H9 (cell line): ENCODE results near the gene SEC22C. TPM values are rescaled to one million over a fixed set of nuclear protein-coding genes. Genes with fewer than 3 reads are reported as not detected.

Experiments
- DNase-seq: peaks from one replicate; pipeline ENCODE4 v3.0.0-alpha.2; 2017
- H2AFZ ChIP-seq: one replicate; pipeline ENCODE4 v1.6.1; 2013; ENCODE audit warnings: mild to moderate bottlenecking, low read length, control low read depth, moderate library complexity
- H2AK5ac ChIP-seq: 2 replicates; pipeline ENCODE4 v1.6.1; 2013; ENCODE audit warnings: low read length, control low read depth, mixed read lengths; ENCODE audit not compliant: insufficient read length
- H2BK120ac ChIP-seq: one replicate; pipeline ENCODE4 v1.6.1; 2013; ENCODE audit warnings: low read depth, mild to moderate bottlenecking, low read length, control low read depth, inconsistent platforms; ENCODE audit not compliant: poor library complexity, severe bottlenecking
- H2BK12ac ChIP-seq: 2 replicates; pipeline ENCODE4 v1.6.1; 2013; ENCODE audit warnings: low read length, control low read depth, mixed read lengths, low read depth; ENCODE audit not compliant: insufficient read length
- H2BK15ac ChIP-seq: 2 replicates; pipeline ENCODE4 v1.6.1; 2013; ENCODE audit warnings: low read depth, low read length, control low read depth
- H2BK20ac ChIP-seq: one replicate; pipeline ENCODE4 v1.6.1; 2013; ENCODE audit warnings: low read depth, mild to moderate bottlenecking, low read length, control low read depth, inconsistent platforms; ENCODE audit not compliant: poor library complexity, severe bottlenecking
- H2BK5ac ChIP-seq: 2 replicates; pipeline ENCODE4 v1.6.1; 2013; ENCODE audit warnings: low read length, control low read depth, mixed read lengths; ENCODE audit not compliant: insufficient read length
- H3K14ac ChIP-seq: 2 replicates; pipeline ENCODE4 v1.6.1; 2013; ENCODE audit warnings: low read length, control low read depth; ENCODE audit not compliant: insufficient read depth
- H3K18ac ChIP-seq: 2 replicates; pipeline ENCODE4 v1.6.1; 2013; ENCODE audit warnings: low read depth, mild to moderate bottlenecking, mixed read lengths, low read length, control low read depth; ENCODE audit not compliant: insufficient read length
- H3K23ac ChIP-seq: 2 replicates; pipeline ENCODE4 v1.6.1; 2013; ENCODE audit warnings: low read length, control low read depth, mixed read lengths, low read depth; ENCODE audit not compliant: insufficient read length
- H3K23me2 ChIP-seq: 2 replicates; pipeline ENCODE4 v1.6.1; 2013; ENCODE audit warnings: low read depth, mild to moderate bottlenecking, mixed read lengths, low read length, control low read depth; ENCODE audit not compliant: insufficient read length, poor library complexity, severe bottlenecking
- H3K27ac ChIP-seq: 2 replicates; pipeline ENCODE4 v1.5.1; 2013; ENCODE audit warnings: low read length, control low read depth, mixed read lengths, low read depth; ENCODE audit not compliant: insufficient read length
- H3K27me3 ChIP-seq: 2 replicates; pipeline ENCODE4 v1.6.1; 2013; ENCODE audit warnings: low read length, control low read depth, inconsistent platforms; ENCODE audit not compliant: insufficient read depth
- H3K4ac ChIP-seq: 2 replicates; pipeline ENCODE4 v1.6.1; 2013; ENCODE audit warnings: low read depth, mild to moderate bottlenecking, control low read depth, inconsistent platforms, low read length, moderate library complexity
- H3K4me1 ChIP-seq: 2 replicates; pipeline ENCODE4 v1.6.1; 2013; ENCODE audit warnings: low read length, control low read depth, inconsistent platforms; ENCODE audit not compliant: insufficient read depth
- H3K4me2 ChIP-seq: 2 replicates; pipeline ENCODE4 v1.6.1; 2013; ENCODE audit warnings: low read length, control low read depth, mixed read lengths; ENCODE audit not compliant: insufficient read length, insufficient read depth
- H3K56ac ChIP-seq: 2 replicates; pipeline ENCODE4 v1.6.1; 2013; ENCODE audit warnings: low read depth, mild to moderate bottlenecking, mixed read lengths, low read length, control low read depth; ENCODE audit not compliant: insufficient read length
- H3K79me1 ChIP-seq: 2 replicates; pipeline ENCODE4 v1.6.1; 2013; ENCODE audit warnings: low read depth, mild to moderate bottlenecking, moderate library complexity, low read length, control low read depth, inconsistent platforms; ENCODE audit not compliant: insufficient read depth, poor library complexity, severe bottlenecking
- H3K79me2 ChIP-seq: 2 replicates; pipeline ENCODE4 v1.6.1; 2013; ENCODE audit warnings: low read length, control low read depth, inconsistent platforms; ENCODE audit not compliant: insufficient read depth
- H3K9ac ChIP-seq: 2 replicates; pipeline ENCODE4 v1.6.1; 2013; ENCODE audit warnings: low read length, control low read depth, mixed read lengths; ENCODE audit not compliant: insufficient read length; ENCODE audit errors: extremely low read depth
- H3K9me3 ChIP-seq: one replicate; pipeline ENCODE4 v1.6.1; 2013; ENCODE audit warnings: low read depth, low read length, inconsistent platforms; ENCODE audit not compliant: control insufficient read depth
- H3T11ph ChIP-seq: one replicate; pipeline ENCODE4 v1.6.1; 2013; ENCODE audit warnings: mild to moderate bottlenecking, low read length, control low read depth, inconsistent platforms
- H4K20me1 ChIP-seq: one replicate; pipeline ENCODE4 v1.6.1; 2013; ENCODE audit not compliant: control insufficient read depth, insufficient read length, insufficient read depth
- H4K5ac ChIP-seq: 2 replicates; pipeline ENCODE4 v1.6.1; 2013; ENCODE audit warnings: low read depth, mild to moderate bottlenecking, mixed read lengths, low read length, control low read depth; ENCODE audit not compliant: insufficient read length
- H4K8ac ChIP-seq: replicated peaks from 2 replicates; pipeline ENCODE4 v1.6.1; 2013; ENCODE audit warnings: low read length, control low read depth, mixed read lengths, low read depth; ENCODE audit not compliant: insufficient read length
- H4K91ac ChIP-seq: 2 replicates; pipeline ENCODE4 v1.6.1; 2013; ENCODE audit warnings: low read depth, mild to moderate bottlenecking, moderate library complexity, mixed read lengths, low read length, control low read depth; ENCODE audit not compliant: insufficient read length
- H3K27ac Mint-ChIP-seq, 3 experiments: 2 replicates in 2 of 3; 3 replicates in 1 of 3; pipeline ENCODE4 v1.8.0; 2020 to 2021; ENCODE audit warnings: mixed read lengths in 3 of 3, mild to moderate bottlenecking in 1 of 3, moderate library complexity in 1 of 3
- H3K27me3 Mint-ChIP-seq: 2 replicates; pipeline ENCODE4 v1.8.0; 2021; ENCODE audit warnings: low read depth, mild to moderate bottlenecking, moderate library complexity, mixed read lengths
- H3K36me3 Mint-ChIP-seq, 3 experiments: 2 replicates in 2 of 3; 3 replicates in 1 of 3; pipeline ENCODE4 v1.8.0; 2020 to 2021; ENCODE audit warnings: low read depth in 3 of 3, mixed read lengths in 3 of 3; ENCODE audit not compliant: insufficient read depth in 1 of 3
- H3K4me1 Mint-ChIP-seq, 2 experiments: 2 replicates each; pipeline ENCODE4 v1.8.0; 2020; ENCODE audit warnings: mixed read lengths in 2 of 2
- H3K4me3 Mint-ChIP-seq, 2 experiments: 2 replicates in 1 of 2; 3 replicates in 1 of 2; pipeline ENCODE4 v1.8.0; 2020 to 2021; ENCODE audit warnings: mild to moderate bottlenecking in 2 of 2, mixed read lengths in 2 of 2, moderate library complexity in 1 of 2
- H3K9me3 Mint-ChIP-seq, 2 experiments: 2 replicates in 1 of 2; 3 replicates in 1 of 2; pipeline ENCODE4 v1.8.0; 2020; ENCODE audit warnings: mild to moderate bottlenecking in 2 of 2, mixed read lengths in 2 of 2, moderate library complexity in 1 of 2
- WGBS: extraction: QIAGEN DNeasy Blood & Tissue Kit; methylation state at CpG from one replicate; pipeline ENCODE4 v1.1.7; 2013; ENCODE audit warnings: missing lambda C conversion rate, low lambda C conversion rate, mixed read lengths; ENCODE audit not compliant: insufficient read length; ENCODE audit errors: extremely low coverage; 5-methylcytosine and 5-hydroxymethylcytosine counted together
- total RNA-seq: library from RNA; stranded (reverse); gene quantifications from 2 replicates; pipeline ENCODE4 v1.2.1, GENCODE V29; 2021
- TF ChIP-seq, protein P1 (sequence below): fragments of 200-600 bp; sonication (generic); conservative IDR thresholded peaks from 3 replicates; pipeline ENCODE4 v1.8.0; 2021; ENCODE audit warnings: antibody characterized with exemption, mild to moderate bottlenecking

The SEC22C gene
- total RNA-seq, 1 experiment from 2014 or later: 28.2 TPM

DNA sequence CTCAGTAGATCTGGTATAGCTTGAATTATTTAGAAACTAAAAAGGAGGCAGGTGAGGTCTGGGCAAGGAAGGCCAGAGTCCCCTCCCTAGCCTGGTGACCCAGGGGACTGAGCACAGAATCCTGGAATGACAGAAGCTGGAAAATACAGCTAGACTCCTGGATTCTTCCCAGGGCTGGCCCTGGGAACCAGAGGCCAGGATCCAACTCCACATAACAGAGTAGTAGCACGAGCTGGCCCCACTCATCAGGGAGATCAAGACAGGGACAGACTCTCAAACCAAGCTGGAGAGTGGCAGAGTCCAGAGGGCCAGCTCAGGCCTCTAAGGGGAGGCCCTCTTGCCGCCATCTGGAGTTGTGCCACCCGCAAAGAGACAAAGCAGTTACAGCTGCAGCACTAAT, 68.6 kb downstream of the SEC22C start:
- Histone ChIP-seq H3K23ac (no peak overlapping the region), H3K56ac (no peak overlapping the region), H3K27me3 (no peaks in the 10 kb centered on the region), H3K79me2 (no peaks in the 10 kb centered on the region), H4K91ac (no peak overlapping the region), H2AK5ac (no peak overlapping the region), H3T11ph (no peak overlapping the region), H4K8ac (no peak overlapping the region), H3K23me2 (no peaks in the 10 kb centered on the region), H2BK20ac (no peak overlapping the region), H2AFZ (no peak overlapping the region), H2BK5ac (no peak overlapping the region), H3K4ac (no peak overlapping the region), H3K14ac (no peak overlapping the region), H3K9ac (no peak overlapping the region), H3K18ac (no peak overlapping the region), H4K20me1 (no peaks in the 10 kb centered on the region), H2BK12ac (no peak overlapping the region), H2BK120ac (no peak overlapping the region), H3K4me1 (no peaks in the 10 kb centered on the region), H2BK15ac (no peak overlapping the region), H3K79me1 (no peaks in the 10 kb centered on the region), H3K27ac (no peak overlapping the region), H3K9me3 (no peaks in the 10 kb centered on the region), H4K5ac (no peak overlapping the region), H3K4me2 (no peak overlapping the region)
- TF ChIP-seq, protein P1, sequence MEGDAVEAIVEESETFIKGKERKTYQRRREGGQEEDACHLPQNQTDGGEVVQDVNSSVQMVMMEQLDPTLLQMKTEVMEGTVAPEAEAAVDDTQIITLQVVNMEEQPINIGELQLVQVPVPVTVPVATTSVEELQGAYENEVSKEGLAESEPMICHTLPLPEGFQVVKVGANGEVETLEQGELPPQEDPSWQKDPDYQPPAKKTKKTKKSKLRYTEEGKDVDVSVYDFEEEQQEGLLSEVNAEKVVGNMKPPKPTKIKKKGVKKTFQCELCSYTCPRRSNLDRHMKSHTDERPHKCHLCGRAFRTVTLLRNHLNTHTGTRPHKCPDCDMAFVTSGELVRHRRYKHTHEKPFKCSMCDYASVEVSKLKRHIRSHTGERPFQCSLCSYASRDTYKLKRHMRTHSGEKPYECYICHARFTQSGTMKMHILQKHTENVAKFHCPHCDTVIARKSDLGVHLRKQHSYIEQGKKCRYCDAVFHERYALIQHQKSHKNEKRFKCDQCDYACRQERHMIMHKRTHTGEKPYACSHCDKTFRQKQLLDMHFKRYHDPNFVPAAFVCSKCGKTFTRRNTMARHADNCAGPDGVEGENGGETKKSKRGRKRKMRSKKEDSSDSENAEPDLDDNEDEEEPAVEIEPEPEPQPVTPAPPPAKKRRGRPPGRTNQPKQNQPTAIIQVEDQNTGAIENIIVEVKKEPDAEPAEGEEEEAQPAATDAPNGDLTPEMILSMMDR: no peak
- peaks cover 6 to 8% of the 10 kb centered on the region in 2 experiments for H3K4me1 Mint-ChIP-seq
- no peak overlapping the region for H3K27ac Mint-ChIP-seq
- no peak overlapping the region for H3K4me3 Mint-ChIP-seq
- peaks cover 0 to 2% (median 0%) of the 10 kb centered on the region in 3 experiments; a peak in 2 of 7 replicates for H3K36me3 Mint-ChIP-seq
- WGBS: no CpG with 5 or more reads among the region's 3 CpGs
- peaks cover 9% of the 10 kb centered on the region; the same call in 1 of the 2 replicates for H3K27me3 Mint-ChIP-seq
- H3K9me3 Mint-ChIP-seq: no peaks in the 10 kb centered on the region
- DNase-seq: no peak
